NCI-H82 (cell line): Measurements from ENCODE around the gene HSD3B2.

ENCODE experiments used
- DNase-seq: peaks from one replicate; lab custom pipeline; 2025; lab: John Stamatoyannopoulos, UW

HSD3B2 gene

GRCh38 chr1:119463569-119463968 is 48.6 kb downstream of the HSD3B2 start:
- DNase-seq: no peak

GRCh38 chr1:119466445-119466844 is 51.5 kb downstream of the HSD3B2 start:
- no peak for DNase-seq

- no peak for DNase-seq
These were observed 52.3 kb downstream of the HSD3B2 start for GRCh38 chr1:119467219-119467618.

GRCh38 chr1:119467857-119468668 is 53.1 kb downstream of the HSD3B2 start:
- DNase-seq: no peak

- no peak for DNase-seq
These were observed 54.8 kb downstream of the HSD3B2 start for GRCh38 chr1:119469741-119470140.

GRCh38 chr1:119470377-119470776 is 55.4 kb downstream of the HSD3B2 start:
- DNase-seq: no peak

GRCh38 chr1:119470958-119471357 is 56.0 kb downstream of the HSD3B2 start:
- DNase-seq: no peak

GRCh38 chr1:119471566-119471965 is 56.6 kb downstream of the HSD3B2 start:
- no peak for DNase-seq

- DNase-seq: no peak
These were observed 57.3 kb downstream of the HSD3B2 start for GRCh38 chr1:119472080-119472818.
